HEK293T (cell line): Measurements from ENCODE around the gene DOCK3.
A peak's percentile ranks its signal among the peaks of the same experiment; 100 is the strongest.

Experiments
- CTCF ChIA-PET: fragments of 350-600 bp; formaldehyde crosslinking; extraction: SDS; loops from one replicate; lab custom pipeline; 2021; ENCODE audit warnings: antibody characterized with exemption, inconsistent platforms; lab: Yijun Ruan, JAX
- POLR2A ChIA-PET: fragments of 350-600 bp; formaldehyde crosslinking; extraction: SDS; loops from one replicate; lab custom pipeline; 2020; ENCODE audit warnings: antibody characterized with exemption, inconsistent platforms; lab: Yijun Ruan, JAX
- DNase-seq: peaks from one replicate; pipeline ENCODE4 v3.0.0; 2012; ENCODE audit warnings: mixed read lengths; ENCODE audit errors: extremely low spot score
- ARNT ChIP-seq: fragments of 450-650 bp; IDR thresholded peaks from 2 replicates; pipeline ENCODE4 v1.6.1; 2017; ENCODE audit warnings: mild to moderate bottlenecking
- BHLHE40 ChIP-seq: fragments of 450-650 bp; IDR thresholded peaks from 2 replicates; pipeline ENCODE4 v1.6.1; 2016; ENCODE audit warnings: mild to moderate bottlenecking, moderate library complexity, borderline replicate concordance
- CTBP1 ChIP-seq: fragments of 450-650 bp; IDR thresholded peaks from 2 replicates; pipeline ENCODE4 v1.6.1; 2016; ENCODE audit warnings: borderline replicate concordance
- ELF4 ChIP-seq: fragments of 450-650 bp; IDR thresholded peaks from 2 replicates; pipeline ENCODE4 v1.6.1; 2017; ENCODE audit warnings: antibody characterized with exemption
- FOXA1 ChIP-seq: fragments of 450-650 bp; IDR thresholded peaks from 2 replicates; pipeline ENCODE4 v1.6.1; 2016; ENCODE audit warnings: mild to moderate bottlenecking
- FOXK2 ChIP-seq: fragments of 450-650 bp; IDR thresholded peaks from 2 replicates; pipeline ENCODE4 v1.6.1; 2016; ENCODE audit warnings: mild to moderate bottlenecking
- FOXM1 ChIP-seq: fragments of 450-650 bp; IDR thresholded peaks from 2 replicates; pipeline ENCODE4 v1.6.1; 2017; ENCODE audit warnings: mild to moderate bottlenecking, borderline replicate concordance
- HDGF ChIP-seq: fragments of 450-650 bp; IDR thresholded peaks from 2 replicates; pipeline ENCODE4 v1.6.1; 2017; ENCODE audit warnings: antibody characterized with exemption, borderline replicate concordance
- L3MBTL2 ChIP-seq: fragments of 450-650 bp; conservative IDR thresholded peaks from 2 replicates; pipeline ENCODE4 v1.6.1; 2016; ENCODE audit warnings: mild to moderate bottlenecking
- LEF1 ChIP-seq: fragments of 450-650 bp; IDR thresholded peaks from 2 replicates; pipeline ENCODE4 v1.6.1; 2017; ENCODE audit warnings: mild to moderate bottlenecking, borderline replicate concordance
- NFRKB ChIP-seq: fragments of 450-650 bp; IDR thresholded peaks from 2 replicates; pipeline ENCODE4 v1.6.1; 2016; ENCODE audit warnings: mild to moderate bottlenecking, moderate library complexity
- PKNOX1 ChIP-seq: fragments of 450-650 bp; IDR thresholded peaks from 2 replicates; pipeline ENCODE4 v1.6.1; 2016
- SP1 ChIP-seq: fragments of 450-650 bp; IDR thresholded peaks from 2 replicates; pipeline ENCODE4 v1.6.1; 2017
- SUZ12 ChIP-seq: fragments of 450-650 bp; IDR thresholded peaks from 2 replicates; pipeline ENCODE4 v1.6.1; 2016; ENCODE audit warnings: mild to moderate bottlenecking
- TARDBP ChIP-seq: fragments of 450-650 bp; IDR thresholded peaks from 2 replicates; pipeline ENCODE4 v1.6.1; 2016
- ZNF384 ChIP-seq: fragments of 450-650 bp; IDR thresholded peaks from 2 replicates; pipeline ENCODE4 v1.6.1; 2016

Gene DOCK3

GRCh38 chr3:50689558-50689957, 14.8 kb downstream of the DOCK3 start:
- DNase-seq, result no peak
- ChIA-PET CTCF (interaction anchor here (0.6 kb wide), 2 partner anchors 69 to 108 kb away, joined by 4 read pairs; no protein-coding TSS in a partner anchor), POLR2A (no interaction called here)
- TF ChIP-seq L3MBTL2, result no peak
- TF ChIP-seq LEF1, result no peak
- TF ChIP-seq TARDBP, result no peak
- no peak for TF ChIP-seq NFRKB
- no peak for TF ChIP-seq HDGF
- TF ChIP-seq BHLHE40, result no peak

GRCh38 chr3:50695031-50695430, 20.3 kb downstream of the DOCK3 start:
- DNase-seq, result no peak
- TF ChIP-seq SP1 (no peak), PKNOX1 (no peak), HDGF (no peak), TARDBP (no peak), LEF1 (no peak), CTBP1 (no peak), NFRKB (no peak), BHLHE40 (no peak), FOXK2 (no peak), ZNF384 (no peak), ARNT (no peak), SUZ12 (no peak), FOXM1 (no peak), FOXA1 (no peak), ELF4 (no peak)
- POLR2A ChIA-PET, result no interaction called here
- CTCF ChIA-PET, result interaction anchor here (0.6 kb wide), 1 partner anchor 270 kb away, joined by 6 read pairs; no protein-coding TSS in a partner anchor

GRCh38 chr3:50696276-50696675, 21.5 kb downstream of the DOCK3 start:
- TF ChIP-seq SUZ12 (no peak), ARNT (no peak), ELF4 (no peak), ZNF384 (no peak), BHLHE40 (no peak), PKNOX1 (no peak), NFRKB (no peak), CTBP1 (no peak), HDGF (no peak), TARDBP (no peak), SP1 (no peak), LEF1 (no peak), FOXM1 (no peak), FOXK2 (no peak)
- CTCF ChIA-PET, result no interaction called here
- POLR2A ChIA-PET, result no interaction called here
- no peak for DNase-seq

- ChIA-PET CTCF (no interaction called here), POLR2A (no interaction called here)
- DNase-seq, result no peak
- TF ChIP-seq SUZ12 (no peak), ZNF384 (peak; percentile 79)
Observed at GRCh38 chr3:50698269-50698668, 23.5 kb downstream of the DOCK3 start.

GRCh38 chr3:50708620-50709019, 33.9 kb downstream of the DOCK3 start:
- ChIA-PET POLR2A (no interaction called here), CTCF (no interaction called here)
- DNase-seq, result no peak
- TF ChIP-seq CTBP1 (no peak), SUZ12 (no peak), NFRKB (no peak), HDGF (no peak), FOXK2 (no peak), BHLHE40 (no peak), TARDBP (no peak), SP1 (no peak), FOXA1 (no peak)

GRCh38 chr3:50714946-50715345, 40.2 kb downstream of the DOCK3 start:
- ChIA-PET POLR2A (no interaction called here), CTCF (no interaction called here)
- no peak for TF ChIP-seq LEF1
- TF ChIP-seq SP1, result no peak
- no peak for TF ChIP-seq NFRKB
- no peak for TF ChIP-seq PKNOX1
- no peak for TF ChIP-seq HDGF
- no peak for TF ChIP-seq ELF4
- no peak for TF ChIP-seq CTBP1
- no peak for TF ChIP-seq L3MBTL2
- TF ChIP-seq TARDBP, result no peak
- TF ChIP-seq SUZ12, result no peak
- no peak for TF ChIP-seq FOXM1
- TF ChIP-seq BHLHE40, result no peak
- TF ChIP-seq FOXK2, result no peak
- TF ChIP-seq ARNT, result no peak
- TF ChIP-seq FOXA1, result no peak
- no peak for TF ChIP-seq ZNF384
- DNase-seq, result no peak
